T-helper 1 cell treated with Interleukin-12 subunit alpha and Interleukin-12 subunit beta and Interleukin-4 antibody, amounts not matched to agents 30 μg/mL and 1 μg/mL, for 36 hours (primary cell): ENCODE data around the gene PUS7.
"Not testable (repeated sequence)": the region's sequence is repeated elsewhere in the genome, so short reads cannot be mapped to it uniquely, and the experiment has no call there.

Source experiments
- H3K27ac Mint-ChIP-seq: one replicate; pipeline ENCODE4 v1.8.0; 2021; ENCODE audit warnings: mild to moderate bottlenecking, mixed read lengths
- H3K27me3 Mint-ChIP-seq: one replicate; pipeline ENCODE4 v1.8.0; 2021; ENCODE audit warnings: low read depth, mixed read lengths
- H3K36me3 Mint-ChIP-seq: one replicate; pipeline ENCODE4 v1.8.0; 2021; ENCODE audit warnings: low read depth, mixed read lengths
- H3K4me1 Mint-ChIP-seq: one replicate; pipeline ENCODE4 v1.8.0; 2021; ENCODE audit warnings: low read depth, mixed read lengths
- H3K4me3 Mint-ChIP-seq: one replicate; pipeline ENCODE4 v1.8.0; 2021; ENCODE audit warnings: mild to moderate bottlenecking, moderate library complexity, mixed read lengths
- H3K9me3 Mint-ChIP-seq: one replicate; pipeline ENCODE4 v1.8.0; 2021; ENCODE audit warnings: mixed read lengths

PUS7 gene

DNA sequence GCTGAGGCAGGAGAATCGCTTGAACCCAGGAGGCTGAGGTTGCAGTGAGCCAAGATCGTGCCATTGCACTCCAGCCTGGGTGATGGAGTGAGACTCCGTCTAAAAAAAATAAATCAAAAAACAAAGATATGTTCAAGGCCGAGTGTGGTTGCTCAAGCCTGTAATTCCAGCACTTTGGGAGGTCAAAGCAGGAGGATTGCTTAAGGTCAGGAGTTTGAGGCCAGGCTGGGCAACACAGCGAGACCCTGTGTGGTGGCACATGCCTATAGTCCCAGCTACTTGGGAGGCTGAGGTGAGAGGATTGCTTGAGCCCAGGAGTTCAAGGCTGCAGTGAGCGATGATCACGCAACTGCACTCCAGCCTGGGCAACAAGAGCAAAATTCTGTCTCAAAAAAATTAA lies 1.5 kb downstream of the PUS7 start:
- H3K27ac Mint-ChIP-seq, H3K9me3 Mint-ChIP-seq, H3K36me3 Mint-ChIP-seq, H3K27me3 Mint-ChIP-seq, H3K4me3 Mint-ChIP-seq: not testable (repeated sequence)
- H3K4me1 Mint-ChIP-seq, result peaks cover 11% of the 10 kb centered on the region

DNA sequence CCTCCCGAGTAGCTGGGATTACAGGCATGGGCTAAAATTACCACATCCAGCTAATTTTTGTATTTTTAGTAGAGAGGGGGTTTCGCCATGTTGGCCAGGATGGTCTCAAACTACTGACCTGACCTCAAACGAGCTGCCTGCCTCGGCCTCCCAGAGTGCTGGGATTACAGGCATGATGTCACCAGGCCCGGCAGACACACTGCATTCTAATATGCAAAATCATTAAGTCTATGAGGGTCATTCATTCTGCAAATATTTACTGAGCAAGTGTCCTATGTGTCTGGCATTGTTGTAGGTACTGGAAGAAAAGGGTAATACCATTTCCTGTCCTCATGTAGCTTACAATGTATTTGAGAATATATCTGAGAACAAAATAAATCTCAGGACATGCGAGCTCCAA lies 2.7 kb downstream of the PUS7 start:
- H3K9me3 Mint-ChIP-seq, result no peaks in the 10 kb centered on the region
- no peak overlapping the region for H3K27ac Mint-ChIP-seq
- peaks cover 5% of the 10 kb centered on the region for H3K36me3 Mint-ChIP-seq
- no peaks in the 10 kb centered on the region for H3K27me3 Mint-ChIP-seq
- peaks cover 15% of the 10 kb centered on the region for H3K4me1 Mint-ChIP-seq
- peak overlapping the region; percentile 36 for H3K4me3 Mint-ChIP-seq

DNA sequence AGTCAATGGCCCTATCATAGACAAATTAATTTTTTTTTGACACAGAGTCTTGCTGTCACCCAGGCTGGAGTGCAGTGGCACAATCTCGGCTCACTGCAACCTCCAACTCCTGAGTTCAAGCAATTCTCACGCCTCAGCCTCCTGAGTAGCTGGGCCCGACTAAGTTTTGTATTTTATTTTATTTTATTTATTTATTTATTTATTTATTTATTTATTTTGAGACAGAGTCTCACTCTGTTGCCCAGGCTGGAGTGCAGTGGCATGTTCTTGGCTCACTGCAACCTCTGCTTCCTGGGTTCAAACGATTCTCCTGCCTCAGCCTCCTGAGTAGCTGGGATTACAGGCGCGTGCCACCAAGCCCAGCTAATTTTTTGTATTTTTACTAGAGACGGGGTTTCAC lies 6.5 kb downstream of the PUS7 start:
- H3K4me3 Mint-ChIP-seq, H3K36me3 Mint-ChIP-seq, H3K27me3 Mint-ChIP-seq, H3K9me3 Mint-ChIP-seq, H3K27ac Mint-ChIP-seq: not testable (repeated sequence)
- peaks cover 20% of the 10 kb centered on the region for H3K4me1 Mint-ChIP-seq

DNA sequence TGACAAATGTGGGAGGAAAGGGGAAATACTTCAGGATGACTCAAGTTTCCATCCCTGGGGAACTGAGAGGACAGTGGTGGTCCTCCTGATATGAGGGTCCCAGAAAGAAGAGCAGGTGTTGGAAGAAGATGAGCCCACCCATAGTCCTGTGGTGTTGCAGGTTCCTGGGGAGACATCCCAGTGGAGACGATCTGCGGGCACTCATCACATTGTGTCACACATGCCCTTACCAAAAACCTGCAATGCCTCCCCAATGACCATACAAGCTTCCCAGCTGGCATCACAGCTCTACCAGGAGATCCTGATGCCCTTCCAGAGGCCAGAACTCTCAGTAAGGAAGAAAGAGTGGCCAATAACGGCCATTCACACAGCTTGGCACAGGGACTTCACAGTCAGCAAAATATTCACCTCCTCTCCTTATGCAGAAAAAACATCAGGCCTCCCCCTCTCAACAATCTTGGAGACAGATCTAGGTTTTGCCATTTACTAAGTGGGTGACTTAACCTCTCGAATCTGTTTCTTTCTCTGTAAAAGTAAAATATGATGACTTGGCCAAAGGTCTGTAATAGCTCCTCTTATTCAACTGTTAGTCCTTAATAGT lies 9.0 kb downstream of the PUS7 start:
- Mint-ChIP-seq H3K9me3 (no peaks in the 10 kb centered on the region), H3K27ac (peak overlapping the region; percentile 27), H3K4me3 (no peak overlapping the region), H3K4me1 (peaks cover 18% of the 10 kb centered on the region), H3K36me3 (peaks cover 3% of the 10 kb centered on the region), H3K27me3 (no peaks in the 10 kb centered on the region)

DNA sequence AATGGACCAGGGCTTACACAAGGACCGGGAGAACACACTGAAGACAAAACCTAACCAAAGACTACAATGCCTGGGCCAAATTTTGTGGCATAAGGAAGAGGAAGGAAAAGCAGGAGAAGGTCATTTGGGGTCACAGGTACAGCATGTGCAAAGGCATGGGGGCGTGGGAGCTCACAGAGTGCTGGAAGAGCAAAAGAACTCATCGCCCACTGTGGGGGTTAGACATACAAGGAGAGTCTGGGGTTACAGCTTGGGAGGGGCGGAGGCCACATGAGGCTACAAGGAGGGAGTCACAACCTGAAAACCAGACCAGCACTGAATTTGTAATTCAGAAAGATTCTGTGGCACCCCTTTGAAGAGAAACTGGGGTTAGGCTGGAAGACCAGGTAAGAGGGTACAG lies 9.7 kb downstream of the PUS7 start:
- H3K27ac Mint-ChIP-seq, result peak overlapping the region; percentile 10
- H3K4me1 Mint-ChIP-seq, result peaks cover 18% of the 10 kb centered on the region
- peaks cover 3% of the 10 kb centered on the region for H3K36me3 Mint-ChIP-seq
- H3K4me3 Mint-ChIP-seq, result no peak overlapping the region
- no peaks in the 10 kb centered on the region for H3K9me3 Mint-ChIP-seq
- no peaks in the 10 kb centered on the region for H3K27me3 Mint-ChIP-seq

DNA sequence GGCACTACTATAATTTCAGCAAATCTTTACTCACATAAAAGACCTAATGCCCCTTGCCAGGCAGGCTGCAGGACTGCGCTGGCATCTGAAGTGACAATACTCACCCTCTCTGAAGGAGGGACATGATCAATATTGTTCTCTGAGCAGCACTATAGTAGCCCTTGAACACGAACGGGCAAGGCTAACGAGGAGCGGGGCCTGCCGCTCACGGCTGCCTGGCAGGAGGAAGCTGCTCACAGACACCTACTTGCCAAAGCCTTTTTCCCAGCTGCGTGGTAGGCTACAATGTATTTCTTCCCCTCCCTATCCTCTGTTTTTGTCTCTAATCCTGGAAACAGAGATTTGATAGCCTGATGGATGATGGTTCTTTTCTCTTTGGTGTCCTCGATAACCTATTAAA lies 19.9 kb downstream of the PUS7 start:
- Mint-ChIP-seq H3K36me3 (peaks cover 10% of the 10 kb centered on the region), H3K27ac (no peak overlapping the region), H3K27me3 (no peaks in the 10 kb centered on the region), H3K9me3 (no peaks in the 10 kb centered on the region), H3K4me3 (no peak overlapping the region), H3K4me1 (peaks cover 1% of the 10 kb centered on the region)

DNA sequence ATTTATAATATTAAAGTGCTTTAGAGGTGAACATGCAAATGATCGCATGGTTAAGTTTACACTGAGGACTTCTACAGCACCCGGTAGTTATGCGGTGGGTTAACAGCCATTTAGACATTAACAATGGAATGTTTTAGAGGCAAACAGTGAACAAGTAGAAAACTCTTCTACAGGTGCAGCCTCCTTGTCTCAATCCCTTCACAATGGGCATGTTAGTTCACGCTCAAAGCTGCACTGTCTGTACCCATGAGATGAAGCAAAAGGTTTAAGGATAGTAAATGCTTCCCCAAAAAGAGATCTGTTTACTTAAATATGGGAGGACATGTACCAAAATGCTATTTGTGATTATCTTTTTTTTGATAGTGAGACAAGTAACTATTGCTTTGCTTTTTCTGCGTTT lies 25.1 kb downstream of the PUS7 start:
- Mint-ChIP-seq H3K9me3 (no peaks in the 10 kb centered on the region), H3K4me1 (no peaks in the 10 kb centered on the region), H3K4me3 (no peak overlapping the region), H3K27ac (no peak overlapping the region), H3K27me3 (no peaks in the 10 kb centered on the region), H3K36me3 (peaks cover under 1% of the 10 kb centered on the region)

DNA sequence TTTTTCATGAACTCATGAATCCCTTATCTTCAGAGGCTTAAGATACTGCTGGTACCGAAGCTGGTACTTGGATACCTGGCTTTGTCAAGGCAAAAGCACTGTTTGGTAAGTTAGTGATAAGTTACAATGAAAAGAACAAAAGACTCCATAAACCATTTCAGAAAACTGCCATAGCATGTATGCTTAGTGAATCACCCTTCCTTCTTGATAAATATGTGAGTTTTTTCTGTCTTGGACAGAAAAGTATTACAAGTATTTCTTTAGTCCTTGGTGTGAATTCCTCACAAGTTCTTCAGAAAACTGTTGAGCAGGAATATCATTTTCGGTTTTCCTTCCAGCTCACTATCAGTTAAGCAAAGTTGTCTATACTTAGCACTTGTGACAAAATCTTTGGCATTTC lies 25.6 kb downstream of the PUS7 start:
- no peaks in the 10 kb centered on the region for H3K27me3 Mint-ChIP-seq
- no peak overlapping the region for H3K4me3 Mint-ChIP-seq
- H3K4me1 Mint-ChIP-seq, result no peaks in the 10 kb centered on the region
- no peaks in the 10 kb centered on the region for H3K9me3 Mint-ChIP-seq
- H3K27ac Mint-ChIP-seq, result no peak overlapping the region
- no peaks in the 10 kb centered on the region for H3K36me3 Mint-ChIP-seq

DNA sequence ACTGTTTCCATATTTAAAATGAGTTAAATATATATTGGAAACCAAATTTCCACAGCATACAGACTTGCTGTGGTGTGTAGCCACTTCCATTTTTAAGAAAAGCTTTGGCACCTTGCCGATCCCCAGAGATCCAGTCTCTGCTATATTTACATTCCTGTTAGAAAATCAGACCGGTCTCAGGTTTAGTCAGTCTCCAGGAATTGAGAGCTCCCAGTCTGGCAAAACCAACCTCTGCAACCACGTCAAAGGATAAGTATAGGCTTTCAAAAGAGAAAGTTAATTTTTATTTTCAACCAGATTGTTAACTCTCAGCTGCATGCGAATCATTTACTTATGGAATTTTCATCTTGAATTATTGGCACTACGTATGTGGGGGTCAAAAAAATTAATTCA lies 28.2 kb downstream of the PUS7 start:
- Mint-ChIP-seq H3K4me1 (peaks cover 2% of the 10 kb centered on the region), H3K36me3 (no peaks in the 10 kb centered on the region), H3K9me3 (no peaks in the 10 kb centered on the region), H3K4me3 (no peak overlapping the region), H3K27me3 (no peaks in the 10 kb centered on the region), H3K27ac (no peak overlapping the region)

DNA sequence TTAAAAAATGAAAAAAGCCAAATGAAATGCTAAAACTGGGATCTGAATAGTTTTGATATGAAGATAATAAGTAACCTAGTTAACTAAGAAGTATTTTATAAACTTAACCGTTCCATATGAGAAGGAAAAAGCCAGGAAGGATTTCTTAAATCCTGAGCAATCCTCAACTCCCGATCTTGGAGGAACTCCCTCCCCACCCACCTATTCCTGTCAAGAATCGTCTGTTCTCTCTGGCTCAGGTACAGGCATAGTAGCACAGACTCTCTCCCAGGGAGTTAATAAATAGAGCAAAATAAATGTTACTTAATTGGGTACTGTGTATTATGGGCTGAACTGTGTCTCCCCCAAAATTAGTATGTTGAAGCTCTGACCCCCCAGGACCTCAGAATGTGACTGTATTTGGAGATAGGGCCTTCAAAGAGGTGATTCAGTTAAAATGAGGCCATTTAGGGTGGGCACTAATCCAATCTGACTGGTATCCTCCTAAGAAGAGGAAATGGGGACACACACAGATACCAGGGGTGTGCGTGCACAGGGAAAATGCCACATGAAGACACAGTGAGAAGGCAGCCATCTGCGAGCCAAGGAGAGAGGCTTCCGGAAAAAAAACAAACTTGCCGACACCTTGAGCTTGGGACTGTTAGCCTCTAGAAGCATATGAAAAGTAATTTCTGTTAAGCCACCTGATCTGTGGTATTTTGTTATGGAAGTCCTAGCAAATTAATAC lies 28.7 kb downstream of the PUS7 start:
- H3K9me3 Mint-ChIP-seq, result no peaks in the 10 kb centered on the region
- no peak overlapping the region for H3K4me3 Mint-ChIP-seq
- peaks cover 2% of the 10 kb centered on the region for H3K4me1 Mint-ChIP-seq
- H3K27ac Mint-ChIP-seq, result no peak overlapping the region
- H3K27me3 Mint-ChIP-seq, result no peaks in the 10 kb centered on the region
- H3K36me3 Mint-ChIP-seq, result no peaks in the 10 kb centered on the region

DNA sequence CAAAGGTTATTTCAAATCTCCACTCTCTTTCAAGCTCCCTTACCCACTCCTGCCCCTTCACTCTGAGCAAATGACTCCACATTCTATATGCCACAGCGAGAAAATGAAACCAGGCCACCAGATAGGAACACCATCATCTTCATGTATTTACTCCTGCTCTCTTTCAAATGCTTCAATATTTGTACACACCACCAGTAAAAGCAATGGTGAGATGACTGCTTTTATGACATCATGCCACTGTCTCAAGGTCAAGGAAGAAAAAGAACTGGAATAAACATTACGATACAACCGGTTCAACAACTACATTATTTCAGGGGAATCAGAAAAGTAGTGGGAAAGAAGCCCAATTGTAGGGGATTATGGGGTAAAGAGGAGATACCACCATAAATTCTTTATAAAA lies 32.7 kb downstream of the PUS7 start:
- no peak overlapping the region for H3K27ac Mint-ChIP-seq
- no peaks in the 10 kb centered on the region for H3K27me3 Mint-ChIP-seq
- peaks cover 4% of the 10 kb centered on the region for H3K4me1 Mint-ChIP-seq
- no peaks in the 10 kb centered on the region for H3K9me3 Mint-ChIP-seq
- H3K4me3 Mint-ChIP-seq, result no peak overlapping the region
- H3K36me3 Mint-ChIP-seq, result peaks cover 4% of the 10 kb centered on the region

DNA sequence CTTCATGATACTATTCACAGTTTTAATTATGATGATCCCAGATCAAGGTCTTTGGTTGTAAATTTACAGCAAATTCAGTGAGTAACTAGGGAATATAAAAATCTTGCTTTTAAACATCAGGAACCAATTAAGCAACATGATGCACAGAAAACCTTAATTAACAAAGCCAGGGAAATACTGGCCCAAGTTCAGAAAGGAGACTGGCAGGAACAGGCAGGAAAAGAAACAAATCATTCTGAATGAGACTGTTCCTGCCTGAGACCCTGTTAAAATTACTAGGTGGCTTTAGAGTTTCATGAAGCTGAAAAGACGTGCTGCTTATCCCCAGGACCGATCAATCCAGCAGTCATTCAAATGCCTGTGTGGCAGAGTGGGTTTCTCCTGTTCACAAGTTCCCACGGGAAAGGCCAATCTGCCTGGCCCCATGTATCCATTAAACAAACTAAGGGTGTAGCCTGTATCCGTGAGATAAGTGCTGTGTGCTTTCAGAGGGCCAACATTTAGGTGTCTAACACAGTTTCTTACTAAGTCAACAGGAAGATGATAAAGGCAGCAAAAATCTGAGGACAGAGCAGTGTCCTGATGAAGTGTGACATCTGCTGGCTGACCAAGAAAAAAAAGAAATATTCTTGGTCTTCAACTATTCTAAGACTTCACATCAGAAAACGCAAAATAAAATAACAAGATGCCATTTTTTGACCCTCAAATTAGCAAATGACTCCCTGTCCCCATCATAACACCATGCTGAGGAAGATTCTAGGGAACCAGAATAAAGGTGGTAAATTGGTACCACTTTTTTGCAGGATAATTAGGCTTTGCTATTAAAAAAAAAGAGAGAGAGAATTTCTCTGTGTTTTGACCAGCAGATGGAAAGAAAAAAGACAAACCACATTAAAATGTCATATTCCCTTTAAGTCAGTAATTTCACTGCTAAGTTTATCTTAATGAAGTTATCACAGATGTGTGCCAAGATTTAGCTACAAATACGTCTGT lies 34.2 kb downstream of the PUS7 start:
- Mint-ChIP-seq H3K27me3 (no peaks in the 10 kb centered on the region), H3K36me3 (peaks cover 4% of the 10 kb centered on the region), H3K27ac (no peak overlapping the region)

DNA sequence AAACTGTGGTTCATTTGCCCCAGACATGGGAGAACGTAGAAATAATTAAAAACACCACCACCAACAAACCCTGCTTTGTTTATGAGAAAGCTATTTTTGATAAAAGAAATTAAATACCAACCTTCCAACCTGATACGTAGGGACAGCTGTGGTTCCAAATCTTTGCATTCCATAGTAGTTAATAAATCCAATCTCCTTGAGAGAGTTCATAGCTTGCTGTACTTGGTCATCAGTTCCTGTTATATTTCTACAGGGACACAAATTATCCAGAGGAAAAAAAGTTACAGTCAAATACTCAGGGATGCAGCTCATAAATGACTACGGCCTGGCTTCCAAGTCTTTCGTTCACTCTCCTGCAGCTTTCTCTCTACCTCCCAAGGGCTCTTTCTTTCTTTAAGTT lies 41.1 kb downstream of the PUS7 start:
- Mint-ChIP-seq H3K4me3 (no peak overlapping the region), H3K27ac (no peak overlapping the region), H3K9me3 (no peaks in the 10 kb centered on the region), H3K36me3 (peaks cover 8% of the 10 kb centered on the region), H3K27me3 (no peaks in the 10 kb centered on the region), H3K4me1 (no peaks in the 10 kb centered on the region)

More for the DNA sequence above, 34.2 kb downstream of the PUS7 start:
- peaks cover 4% of the 10 kb centered on the region for H3K4me1 Mint-ChIP-seq
- H3K9me3 Mint-ChIP-seq, result no peaks in the 10 kb centered on the region
- no peak overlapping the region for H3K4me3 Mint-ChIP-seq

DNA sequence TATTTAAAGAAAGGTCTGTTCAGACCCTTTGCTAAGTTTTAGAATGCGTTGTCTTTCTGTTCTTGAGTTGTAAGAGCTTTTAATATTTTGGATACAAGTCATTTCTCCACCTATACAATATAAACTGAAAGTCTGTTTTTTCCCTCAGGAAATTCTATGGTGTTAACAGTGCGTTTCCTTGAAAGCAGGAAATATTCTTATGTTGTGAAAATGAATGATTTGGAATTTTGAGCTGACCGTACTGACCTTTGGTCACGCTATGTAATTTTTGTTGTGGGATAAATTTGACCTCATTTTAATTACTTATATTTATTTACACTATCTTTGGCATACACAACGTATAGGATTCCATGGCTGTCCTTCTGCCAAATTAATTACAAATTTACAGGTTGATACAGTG lies 43.5 kb downstream of the PUS7 start:
- H3K27me3 Mint-ChIP-seq, result no peaks in the 10 kb centered on the region
- H3K36me3 Mint-ChIP-seq, result peaks cover 8% of the 10 kb centered on the region
- no peaks in the 10 kb centered on the region for H3K4me1 Mint-ChIP-seq
- no peak overlapping the region for H3K27ac Mint-ChIP-seq
- no peak overlapping the region for H3K4me3 Mint-ChIP-seq
- no peaks in the 10 kb centered on the region for H3K9me3 Mint-ChIP-seq

DNA sequence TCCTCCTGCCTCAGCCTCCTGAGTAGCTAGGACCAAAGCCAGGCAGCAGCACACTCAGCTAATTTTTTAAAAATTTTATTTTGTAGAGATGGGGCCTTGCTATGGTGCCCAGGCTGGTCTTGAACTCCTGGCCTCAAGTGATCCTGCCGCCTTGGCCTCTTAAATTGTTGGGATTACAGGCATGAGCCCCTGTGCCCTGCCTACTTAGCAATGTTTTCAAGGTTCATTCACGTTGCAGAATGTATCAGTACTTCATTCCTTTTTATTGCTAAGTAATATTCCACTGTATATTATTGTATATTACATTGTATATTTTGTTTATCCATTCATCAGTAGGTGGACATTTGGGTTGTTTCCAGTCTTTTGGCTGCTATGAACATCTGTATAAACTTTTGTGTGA lies 44.2 kb downstream of the PUS7 start:
- H3K4me3 Mint-ChIP-seq, result no peak overlapping the region
- H3K4me1 Mint-ChIP-seq, result no peaks in the 10 kb centered on the region
- no peak overlapping the region for H3K27ac Mint-ChIP-seq
- peaks cover 8% of the 10 kb centered on the region for H3K36me3 Mint-ChIP-seq
- no peaks in the 10 kb centered on the region for H3K27me3 Mint-ChIP-seq
- H3K9me3 Mint-ChIP-seq, result no peaks in the 10 kb centered on the region
